Measurements from ENCODE around the gene PCED1B.
"Not testable (repeated sequence)": the region's sequence is repeated elsewhere in the genome, so short reads cannot be mapped to it uniquely, and the experiment has no call there.

The PCED1B gene

GRCh38 chr12:47207829-47208248 is 128.4 kb downstream of the PCED1B start:
- no peak overlapping the region for H2AFZ ChIP-seq (ENCODE audit: low read length, unreplicated experiment)
- no peaks in the 10 kb centered on the region for H3K36me3 ChIP-seq (ENCODE audit: insufficient read depth, low read length)
- H3K27ac ChIP-seq (ENCODE audit: low read depth, low read length): no peak overlapping the region

GRCh38 chr12:47209014-47209413 is 129.6 kb downstream of the PCED1B start:
- H3K27ac ChIP-seq (ENCODE audit: low read depth, low read length): no peak overlapping the region

More at GRCh38 chr12:47207829-47208248, 128.4 kb downstream of the PCED1B start:
- H3K4me1 ChIP-seq (ENCODE audit: control insufficient read depth, insufficient read depth, low read length, unreplicated experiment): no peaks in the 10 kb centered on the region
- H3K4me3 ChIP-seq (ENCODE audit: low read depth, low read length): no peak overlapping the region
- H3K79me2 ChIP-seq (ENCODE audit: control insufficient read depth, insufficient read depth, low read length, unreplicated experiment): no peaks in the 10 kb centered on the region
- no peaks in the 10 kb centered on the region for H3K27me3 ChIP-seq (ENCODE audit: insufficient read depth, low read length)

GRCh38 chr12:47210776-47211175 is 131.4 kb downstream of the PCED1B start:
- no peak overlapping the region for H3K4me3 ChIP-seq (ENCODE audit: low read depth, low read length)
- H2AFZ ChIP-seq (ENCODE audit: low read length, unreplicated experiment): no peak overlapping the region
- no peaks in the 10 kb centered on the region for H3K27me3 ChIP-seq (ENCODE audit: insufficient read depth, low read length)
- H3K79me2 ChIP-seq (ENCODE audit: control insufficient read depth, insufficient read depth, low read length, unreplicated experiment): no peaks in the 10 kb centered on the region
- no peak overlapping the region for H3K27ac ChIP-seq (ENCODE audit: low read depth, low read length)
- no peaks in the 10 kb centered on the region for H3K36me3 ChIP-seq (ENCODE audit: insufficient read depth, low read length)
- H3K4me1 ChIP-seq (ENCODE audit: control insufficient read depth, insufficient read depth, low read length, unreplicated experiment): no peaks in the 10 kb centered on the region

More at GRCh38 chr12:47209014-47209413, 129.6 kb downstream of the PCED1B start:
- H3K36me3 ChIP-seq (ENCODE audit: insufficient read depth, low read length): no peaks in the 10 kb centered on the region
- no peak overlapping the region for H2AFZ ChIP-seq (ENCODE audit: low read length, unreplicated experiment)
- no peaks in the 10 kb centered on the region for H3K4me1 ChIP-seq (ENCODE audit: control insufficient read depth, insufficient read depth, low read length, unreplicated experiment)
- no peak overlapping the region for H3K4me3 ChIP-seq (ENCODE audit: low read depth, low read length)
- no peaks in the 10 kb centered on the region for H3K79me2 ChIP-seq (ENCODE audit: control insufficient read depth, insufficient read depth, low read length, unreplicated experiment)
- H3K27me3 ChIP-seq (ENCODE audit: insufficient read depth, low read length): no peaks in the 10 kb centered on the region

- H3K79me2 ChIP-seq (ENCODE audit: control insufficient read depth, insufficient read depth, low read length, unreplicated experiment): no peaks in the 10 kb centered on the region
Measured at GRCh38 chr12:47212701-47213039, 133.2 kb downstream of the PCED1B start.

GRCh38 chr12:47213396-47213795 is 134.0 kb downstream of the PCED1B start:
- no peak overlapping the region for H3K4me3 ChIP-seq (ENCODE audit: low read depth, low read length)
- no peaks in the 10 kb centered on the region for H3K36me3 ChIP-seq (ENCODE audit: insufficient read depth, low read length)
- no peaks in the 10 kb centered on the region for H3K79me2 ChIP-seq (ENCODE audit: control insufficient read depth, insufficient read depth, low read length, unreplicated experiment)
- H3K27ac ChIP-seq (ENCODE audit: low read depth, low read length): no peak overlapping the region
- no peak overlapping the region for H2AFZ ChIP-seq (ENCODE audit: low read length, unreplicated experiment)
- H3K4me1 ChIP-seq (ENCODE audit: control insufficient read depth, insufficient read depth, low read length, unreplicated experiment): no peaks in the 10 kb centered on the region
- H3K27me3 ChIP-seq (ENCODE audit: insufficient read depth, low read length): no peaks in the 10 kb centered on the region

More at GRCh38 chr12:47212701-47213039, 133.2 kb downstream of the PCED1B start:
- no peak overlapping the region for H2AFZ ChIP-seq (ENCODE audit: low read length, unreplicated experiment)
- H3K4me1 ChIP-seq (ENCODE audit: control insufficient read depth, insufficient read depth, low read length, unreplicated experiment): no peaks in the 10 kb centered on the region
- H3K27me3 ChIP-seq (ENCODE audit: insufficient read depth, low read length): no peaks in the 10 kb centered on the region
- H3K36me3 ChIP-seq (ENCODE audit: insufficient read depth, low read length): no peaks in the 10 kb centered on the region
- no peak overlapping the region for H3K27ac ChIP-seq (ENCODE audit: low read depth, low read length)
- H3K4me3 ChIP-seq (ENCODE audit: low read depth, low read length): no peak overlapping the region

GRCh38 chr12:47214001-47214619 is 134.7 kb downstream of the PCED1B start:
- no peaks in the 10 kb centered on the region for H3K27me3 ChIP-seq (ENCODE audit: insufficient read depth, low read length)
- H3K4me3 ChIP-seq (ENCODE audit: low read depth, low read length): no peak overlapping the region
- H3K79me2 ChIP-seq (ENCODE audit: control insufficient read depth, insufficient read depth, low read length, unreplicated experiment): no peaks in the 10 kb centered on the region
- no peak overlapping the region for H2AFZ ChIP-seq (ENCODE audit: low read length, unreplicated experiment)
- no peaks in the 10 kb centered on the region for H3K36me3 ChIP-seq (ENCODE audit: insufficient read depth, low read length)
- H3K4me1 ChIP-seq (ENCODE audit: control insufficient read depth, insufficient read depth, low read length, unreplicated experiment): no peaks in the 10 kb centered on the region
- H3K27ac ChIP-seq (ENCODE audit: low read depth, low read length): no peak overlapping the region

- no peaks in the 10 kb centered on the region for H3K4me1 ChIP-seq (ENCODE audit: control insufficient read depth, insufficient read depth, low read length, unreplicated experiment)
- H2AFZ ChIP-seq (ENCODE audit: low read length, unreplicated experiment): no peak overlapping the region
- no peaks in the 10 kb centered on the region for H3K79me2 ChIP-seq (ENCODE audit: control insufficient read depth, insufficient read depth, low read length, unreplicated experiment)
- H3K27me3 ChIP-seq (ENCODE audit: insufficient read depth, low read length): no peaks in the 10 kb centered on the region
- H3K27ac ChIP-seq (ENCODE audit: low read depth, low read length): no peak overlapping the region
- no peaks in the 10 kb centered on the region for H3K36me3 ChIP-seq (ENCODE audit: insufficient read depth, low read length)
- no peak overlapping the region for H3K4me3 ChIP-seq (ENCODE audit: low read depth, low read length)
Measured at GRCh38 chr12:47214771-47215170, 135.3 kb downstream of the PCED1B start.

GRCh38 chr12:47216150-47216677 is 136.8 kb downstream of the PCED1B start:
- Histone ChIP-seq H2AFZ (ENCODE audit: low read length, unreplicated experiment) (no peak overlapping the region), H3K4me1 (ENCODE audit: control insufficient read depth, insufficient read depth, low read length, unreplicated experiment) (peaks cover 5% of the 10 kb centered on the region), H3K27ac (ENCODE audit: low read depth, low read length) (no peak overlapping the region), H3K4me3 (ENCODE audit: low read depth, low read length) (no peak overlapping the region), H3K79me2 (ENCODE audit: control insufficient read depth, insufficient read depth, low read length, unreplicated experiment) (no peaks in the 10 kb centered on the region), H3K36me3 (ENCODE audit: insufficient read depth, low read length) (no peaks in the 10 kb centered on the region), H3K27me3 (ENCODE audit: insufficient read depth, low read length) (no peaks in the 10 kb centered on the region)

- H2AFZ ChIP-seq (ENCODE audit: low read length, unreplicated experiment); H3K4me3 ChIP-seq (ENCODE audit: low read depth, low read length); H3K27me3 ChIP-seq (ENCODE audit: insufficient read depth, low read length); H3K36me3 ChIP-seq (ENCODE audit: insufficient read depth, low read length); H3K79me2 ChIP-seq (ENCODE audit: control insufficient read depth, insufficient read depth, low read length, unreplicated experiment); H3K27ac ChIP-seq (ENCODE audit: low read depth, low read length); H3K4me1 ChIP-seq (ENCODE audit: control insufficient read depth, insufficient read depth, low read length, unreplicated experiment): not testable (repeated sequence)
Measured at GRCh38 chr12:47217595-47217869, 138.1 kb downstream of the PCED1B start.

GRCh38 chr12:47218191-47218654 is 138.8 kb downstream of the PCED1B start:
- Histone ChIP-seq H3K4me1 (ENCODE audit: control insufficient read depth, insufficient read depth, low read length, unreplicated experiment) (peaks cover 11% of the 10 kb centered on the region), H3K36me3 (ENCODE audit: insufficient read depth, low read length) (no peaks in the 10 kb centered on the region), H3K27ac (ENCODE audit: low read depth, low read length) (no peak overlapping the region), H3K79me2 (ENCODE audit: control insufficient read depth, insufficient read depth, low read length, unreplicated experiment) (no peaks in the 10 kb centered on the region), H3K4me3 (ENCODE audit: low read depth, low read length) (no peak overlapping the region), H2AFZ (ENCODE audit: low read length, unreplicated experiment) (no peak overlapping the region), H3K27me3 (ENCODE audit: insufficient read depth, low read length) (no peaks in the 10 kb centered on the region)

GRCh38 chr12:47219243-47219642 is 139.8 kb downstream of the PCED1B start:
- H3K4me1 ChIP-seq (ENCODE audit: control insufficient read depth, insufficient read depth, low read length, unreplicated experiment): peaks cover 17% of the 10 kb centered on the region
- no peaks in the 10 kb centered on the region for H3K79me2 ChIP-seq (ENCODE audit: control insufficient read depth, insufficient read depth, low read length, unreplicated experiment)
- no peak overlapping the region for H3K27ac ChIP-seq (ENCODE audit: low read depth, low read length)
- H3K4me3 ChIP-seq (ENCODE audit: low read depth, low read length): no peak overlapping the region
- no peak overlapping the region for H2AFZ ChIP-seq (ENCODE audit: low read length, unreplicated experiment)
- no peaks in the 10 kb centered on the region for H3K27me3 ChIP-seq (ENCODE audit: insufficient read depth, low read length)
- H3K36me3 ChIP-seq (ENCODE audit: insufficient read depth, low read length): no peaks in the 10 kb centered on the region
